CD14-positive monocyte (primary cell): ENCODE measurements around the gene MCOLN2. TPM values are rescaled to one million over a fixed set of nuclear protein-coding genes. Genes with fewer than 3 reads are reported as not detected.

Experiments
- DNase-seq, 3 donors: peaks; one replicate each; pipeline ENCODE4 v3.0.0-alpha.2; 2011 to 2022
- H2AFZ ChIP-seq: 2 replicates; pipeline ENCODE4 v1.6.0; 2012; ENCODE audit warnings: mild to moderate bottlenecking, low read depth, low read length, inconsistent platforms; ENCODE audit not compliant: insufficient read depth, poor library complexity, severe bottlenecking
- H3K27ac ChIP-seq, 2 donors: 1 replicate in 1 of 2; 2 replicates in 1 of 2; pipeline ENCODE4 v1.5.1; 2012 to 2013; ENCODE audit warnings: low read length in 2 of 2, control low read depth in 1 of 2, inconsistent platforms in 1 of 2, low read depth in 1 of 2, mild to moderate bottlenecking in 1 of 2
- H3K27me3 ChIP-seq, 2 donors: one replicate each; pipeline versions ENCODE4 v1.6.0 to v1.6.1; 2011 to 2013; ENCODE audit warnings: low read length in 2 of 2; ENCODE audit not compliant: control insufficient read depth in 2 of 2, insufficient read depth in 2 of 2
- H3K36me3 ChIP-seq, 2 donors: replicated peaks in 1 of 2; 1 replicate in 1 of 2; 2 replicates in 1 of 2; pipeline versions ENCODE4 v1.5.1 to v1.6.1; 2012 to 2013; ENCODE audit warnings: low read length in 2 of 2, control low read depth in 1 of 2, inconsistent platforms in 1 of 2, mild to moderate bottlenecking in 1 of 2; ENCODE audit not compliant: insufficient read depth in 2 of 2, control insufficient read depth in 1 of 2
- H3K4me1 ChIP-seq, 2 donors: 1 replicate in 1 of 2; 2 replicates in 1 of 2; pipeline versions ENCODE4 v1.5.1 to v1.6.1; 2012 to 2013; ENCODE audit warnings: low read length in 2 of 2, control low read depth in 1 of 2, inconsistent platforms in 1 of 2, mild to moderate bottlenecking in 1 of 2, moderate library complexity in 1 of 2; ENCODE audit not compliant: insufficient read depth in 2 of 2, control insufficient read depth in 1 of 2
- H3K4me2 ChIP-seq: replicated peaks from 2 replicates; pipeline ENCODE3; 2012; ENCODE audit warnings: low read length, moderate library complexity, mild to moderate bottlenecking; ENCODE audit not compliant: poor library complexity, severe bottlenecking; ENCODE audit errors: extremely low read depth
- H3K4me3 ChIP-seq, 3 experiments: fragments of 200-600 bp in 1 of 3; sonication (generic) in 1 of 3; replicated peaks in 1 of 3; 1 replicate in 2 of 3; 2 replicates in 1 of 3; pipeline ENCODE4 v1.5.1; 2011 to 2013; ENCODE audit warnings: low read length in 3 of 3, mild to moderate bottlenecking in 3 of 3, control low read depth in 2 of 3, low read depth in 2 of 3, inconsistent platforms in 1 of 3, moderate library complexity in 1 of 3
- H3K79me2 ChIP-seq: 2 replicates; pipeline ENCODE4 v1.6.0; 2012; ENCODE audit warnings: mild to moderate bottlenecking, control low read depth, inconsistent platforms, low read length, moderate library complexity; ENCODE audit not compliant: insufficient read depth
- H3K9ac ChIP-seq: 2 replicates; pipeline ENCODE4 v1.6.0; 2017; ENCODE audit warnings: low read length, mild to moderate bottlenecking; ENCODE audit not compliant: insufficient read depth, poor library complexity, severe bottlenecking
- H3K9me3 ChIP-seq, 2 donors: replicated peaks in 1 of 2; 1 replicate in 1 of 2; 2 replicates in 1 of 2; pipeline versions ENCODE4 v1.5.1 to v1.6.1; 2012 to 2013; ENCODE audit warnings: low read length in 2 of 2, control low read depth in 1 of 2; ENCODE audit not compliant: control insufficient read depth in 1 of 2, insufficient read depth in 1 of 2
- H4K20me1 ChIP-seq: 2 replicates; pipeline ENCODE4 v1.6.0; 2012; ENCODE audit warnings: mild to moderate bottlenecking, low read length, control low read depth, moderate library complexity; ENCODE audit not compliant: insufficient read depth
- H3K27ac Mint-ChIP-seq, 7 donors: one replicate each; pipeline ENCODE4 v1.8.0; 2020; ENCODE audit warnings: mild to moderate bottlenecking in 7 of 7, mixed read lengths in 7 of 7, moderate library complexity in 6 of 7, inconsistent platforms in 2 of 7
- H3K27me3 Mint-ChIP-seq, 3 donors: one replicate each; pipeline ENCODE4 v1.8.0; 2021 to 2022; ENCODE audit warnings: low read depth in 3 of 3, mild to moderate bottlenecking in 3 of 3, mixed read lengths in 3 of 3, moderate library complexity in 3 of 3, inconsistent platforms in 1 of 3
- H3K36me3 Mint-ChIP-seq, 2 donors: one replicate each; pipeline ENCODE4 v1.8.0; 2020; ENCODE audit warnings: mixed read lengths in 2 of 2, inconsistent platforms in 1 of 2, mild to moderate bottlenecking in 1 of 2
- H3K4me1 Mint-ChIP-seq: one replicate; pipeline ENCODE4 v1.8.0; 2020; ENCODE audit warnings: mild to moderate bottlenecking, mixed read lengths
- H3K4me3 Mint-ChIP-seq, 2 donors: one replicate each; pipeline ENCODE4 v1.8.0; 2020; ENCODE audit warnings: mild to moderate bottlenecking in 2 of 2, mixed read lengths in 2 of 2, moderate library complexity in 1 of 2
- H3K9me3 Mint-ChIP-seq, 7 donors: one replicate each; pipeline ENCODE4 v1.8.0; 2020 to 2022; ENCODE audit warnings: mixed read lengths in 7 of 7, mild to moderate bottlenecking in 6 of 7, moderate library complexity in 6 of 7, inconsistent platforms in 2 of 7
- WGBS: methylation state at CpG from one replicate; pipeline ENCODE4 v1.1.5; 2013; ENCODE audit warnings: missing lambda C conversion rate; ENCODE audit not compliant: insufficient coverage; 5-methylcytosine and 5-hydroxymethylcytosine counted together
- intact Hi-C, 2 donors: fragments of 100-400 bp; cut with micrococcal nuclease; formaldehyde crosslinking; loops; one replicate each; pipeline versions ENCODE4 v1.15.0 to v1.15.1; 2023
- polyA plus RNA-seq, 3 donors: library from polyadenylated mRNA; depleted of rRNA in 1 of 3; unstranded in 2 of 3; stranded (reverse) in 1 of 3; fragments of 300-500 nt in 2 of 3; fragments of >200 nt in 1 of 3; fragmentation: Illumina TruSeq in 2 of 3; gene quantifications; 1 replicate in 2 of 3; 2 replicates in 1 of 3; pipeline ENCODE4 v1.2.3, GENCODE V29; 2012 to 2021
- TF ChIP-seq, protein P1 (sequence below): fragments of 200-600 bp; IDR thresholded peaks from one replicate; pipeline ENCODE4 v1.8.0; 2022; ENCODE audit warnings: antibody characterized with exemption, mild to moderate bottlenecking

MCOLN2 gene
- polyA plus RNA-seq, 3 donors: 0.51 to 2.7 (median 1.1) TPM

DNA sequence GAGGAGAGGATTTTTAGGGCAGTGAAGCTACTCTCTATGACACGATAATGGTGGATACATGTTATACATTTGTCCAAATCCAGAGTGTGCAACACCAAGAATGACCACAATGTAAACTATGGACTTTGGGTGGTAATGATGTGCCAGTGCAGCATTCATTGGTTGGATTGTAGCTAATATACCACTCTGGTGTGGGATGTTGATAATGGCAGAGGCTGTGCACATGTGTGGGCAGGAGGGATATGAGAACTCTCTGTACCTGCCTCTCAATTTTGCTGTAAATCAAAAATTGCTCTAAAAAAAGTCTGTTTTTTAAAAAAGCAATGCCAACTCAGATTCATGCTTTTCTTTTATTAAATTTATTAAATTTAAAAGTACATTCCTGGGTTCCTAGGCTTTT is 76.8 kb downstream of the MCOLN2 start:
- Histone ChIP-seq H2AFZ (no peak overlapping the region), H3K4me1 (no peaks in the 10 kb centered on the region), H3K27ac (no peak overlapping the region), H3K4me2 (no peak overlapping the region), H4K20me1 (no peaks in the 10 kb centered on the region), H3K27me3 (no peaks in the 10 kb centered on the region), H3K9ac (no peak overlapping the region), H3K79me2 (no peaks in the 10 kb centered on the region), H3K9me3 (no peaks in the 10 kb centered on the region), H3K36me3 (no peaks in the 10 kb centered on the region), H3K4me3 (no peak overlapping the region)
- Mint-ChIP-seq H3K4me1 (no peaks in the 10 kb centered on the region), H3K9me3 (no peaks in the 10 kb centered on the region), H3K27me3 (peaks cover 1 to 6% (median 4%) of the 10 kb centered on the region in 3 donors), H3K4me3 (no peak overlapping the region), H3K36me3 (no peaks in the 10 kb centered on the region), H3K27ac (no peak overlapping the region)
- no peak for DNase-seq
- intact Hi-C loops: no loop called here
- WGBS: no CpG with 5 or more reads among the region's 1 CpG
- TF ChIP-seq, protein P1, sequence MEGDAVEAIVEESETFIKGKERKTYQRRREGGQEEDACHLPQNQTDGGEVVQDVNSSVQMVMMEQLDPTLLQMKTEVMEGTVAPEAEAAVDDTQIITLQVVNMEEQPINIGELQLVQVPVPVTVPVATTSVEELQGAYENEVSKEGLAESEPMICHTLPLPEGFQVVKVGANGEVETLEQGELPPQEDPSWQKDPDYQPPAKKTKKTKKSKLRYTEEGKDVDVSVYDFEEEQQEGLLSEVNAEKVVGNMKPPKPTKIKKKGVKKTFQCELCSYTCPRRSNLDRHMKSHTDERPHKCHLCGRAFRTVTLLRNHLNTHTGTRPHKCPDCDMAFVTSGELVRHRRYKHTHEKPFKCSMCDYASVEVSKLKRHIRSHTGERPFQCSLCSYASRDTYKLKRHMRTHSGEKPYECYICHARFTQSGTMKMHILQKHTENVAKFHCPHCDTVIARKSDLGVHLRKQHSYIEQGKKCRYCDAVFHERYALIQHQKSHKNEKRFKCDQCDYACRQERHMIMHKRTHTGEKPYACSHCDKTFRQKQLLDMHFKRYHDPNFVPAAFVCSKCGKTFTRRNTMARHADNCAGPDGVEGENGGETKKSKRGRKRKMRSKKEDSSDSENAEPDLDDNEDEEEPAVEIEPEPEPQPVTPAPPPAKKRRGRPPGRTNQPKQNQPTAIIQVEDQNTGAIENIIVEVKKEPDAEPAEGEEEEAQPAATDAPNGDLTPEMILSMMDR: no peak

DNA sequence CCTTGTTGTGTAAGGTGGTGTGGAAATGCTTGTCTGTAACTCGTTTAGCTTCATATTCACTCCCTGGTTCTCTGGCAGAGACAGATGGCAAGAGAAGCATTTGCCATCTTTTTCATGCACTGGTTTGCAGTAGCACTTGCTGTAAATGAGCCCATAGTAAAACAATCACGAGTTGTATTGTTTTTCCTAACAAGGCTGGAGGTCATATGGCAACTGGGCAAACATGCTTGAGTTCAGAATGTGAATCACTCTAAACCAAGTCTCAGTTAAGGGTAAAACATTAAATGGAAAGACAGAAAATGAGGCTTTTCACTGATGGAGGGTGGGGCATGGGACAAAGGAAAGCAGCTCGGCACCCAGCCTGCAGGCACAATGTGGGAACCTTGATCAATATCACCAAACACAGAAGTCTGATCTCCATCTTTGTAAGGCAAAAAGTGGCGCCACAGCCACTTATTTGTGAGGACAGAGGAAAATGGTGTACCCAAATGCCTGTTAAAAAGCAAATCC is 77.4 kb downstream of the MCOLN2 start:
- WGBS: 60% methylated on average over 2 of the region's 4 CpGs
- Histone ChIP-seq H3K36me3 (no peaks in the 10 kb centered on the region), H3K79me2 (no peaks in the 10 kb centered on the region), H3K27ac (no peak overlapping the region), H4K20me1 (no peaks in the 10 kb centered on the region), H2AFZ (no peak overlapping the region), H3K4me3 (no peak overlapping the region), H3K9me3 (no peaks in the 10 kb centered on the region), H3K9ac (no peak overlapping the region), H3K27me3 (no peaks in the 10 kb centered on the region), H3K4me2 (no peak overlapping the region), H3K4me1 (no peaks in the 10 kb centered on the region)
- Mint-ChIP-seq H3K9me3 (no peaks in the 10 kb centered on the region), H3K36me3 (no peaks in the 10 kb centered on the region), H3K27me3 (peaks cover 1 to 6% (median 4%) of the 10 kb centered on the region in 3 donors), H3K4me3 (no peak overlapping the region), H3K27ac (no peak overlapping the region), H3K4me1 (no peaks in the 10 kb centered on the region)
- intact Hi-C loops: no loop called here
- TF ChIP-seq, protein P1: no peak
- DNase-seq: no peak
